ENCODE data around the gene ABHD17B.

Gene ABHD17B

DNA sequence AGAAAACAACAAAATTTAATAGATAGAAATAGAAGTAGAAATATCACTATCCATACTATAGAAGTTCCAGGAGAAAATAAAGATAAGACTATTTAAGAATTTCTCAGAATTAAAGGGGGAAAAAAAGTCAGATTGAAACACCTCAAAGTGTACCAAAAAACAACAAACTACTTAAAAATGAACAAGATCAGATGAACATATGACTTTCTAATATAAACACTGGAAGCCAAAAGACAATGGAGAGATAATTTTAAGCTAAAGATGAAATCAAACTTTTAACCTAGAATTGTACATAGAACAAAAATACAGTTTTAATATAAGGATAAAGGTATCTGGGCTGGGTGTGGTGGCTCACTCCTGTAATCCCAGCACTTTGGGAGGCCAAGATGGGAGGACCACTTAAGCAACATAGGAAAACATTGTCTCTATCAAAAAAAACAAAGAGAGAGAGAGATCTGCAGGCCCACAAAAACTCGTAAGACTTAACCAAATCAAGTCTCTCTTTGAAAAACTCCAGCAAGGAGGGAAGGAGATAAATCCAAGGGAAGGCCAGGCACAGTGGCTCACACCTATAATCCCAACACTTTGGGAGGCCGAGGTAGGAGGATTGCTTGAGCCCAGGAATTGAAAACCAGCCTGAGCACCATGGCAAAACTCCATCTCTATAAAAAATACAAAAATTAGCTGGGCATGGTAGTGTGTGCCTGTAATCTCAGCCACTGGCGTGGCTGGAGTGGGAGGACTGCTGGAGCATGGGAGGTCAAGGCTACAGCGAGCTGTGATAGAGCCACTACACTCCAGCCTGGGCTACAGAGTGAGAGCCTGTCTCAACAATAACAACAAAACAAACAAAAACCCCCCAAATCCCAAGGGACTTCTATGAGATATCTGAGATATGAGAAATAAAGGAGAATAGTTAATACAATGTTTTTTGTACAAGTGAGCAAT is 32.4 kb downstream of the ABHD17B start:
- DNase-seq (ENCODE audit: low read depth) = no peak
- no peak overlapping the region for H3K4me3 ChIP-seq (ENCODE audit: low read depth, low read length)
- no peak for TF ChIP-seq CTCF (conservative IDR thresholded peaks at IDR 0.05; ENCODE audit: low read depth, low read length)

DNA sequence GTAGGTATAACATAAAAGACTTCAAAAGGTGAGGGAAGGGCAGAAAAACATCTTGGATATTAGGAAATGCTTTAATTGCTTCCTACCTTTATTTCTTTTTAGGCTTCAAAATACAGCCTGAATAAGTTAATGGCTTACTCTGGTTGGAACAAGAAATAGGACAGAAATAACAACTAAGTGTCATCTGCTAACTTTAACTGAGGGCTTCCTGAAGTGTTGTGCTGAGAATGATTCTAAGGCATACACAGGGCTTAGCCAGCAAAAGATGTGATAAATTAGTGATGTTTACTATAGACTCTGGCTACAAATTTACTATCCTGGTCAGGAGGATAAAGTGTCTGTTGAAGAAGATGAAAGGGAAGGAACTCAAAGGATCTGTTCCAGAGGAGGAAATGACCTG is 34.2 kb downstream of the ABHD17B start:
- no peak overlapping the region for H3K4me3 ChIP-seq (ENCODE audit: low read depth, low read length)
- DNase-seq (ENCODE audit: low read depth) = no peak
- no peak for TF ChIP-seq CTCF (conservative IDR thresholded peaks at IDR 0.05; ENCODE audit: low read depth, low read length)

GRCh38 chr9:71876106-71876505 is 34.9 kb downstream of the ABHD17B start:
- no peak for TF ChIP-seq CTCF (conservative IDR thresholded peaks at IDR 0.05; ENCODE audit: low read depth, low read length)

DNA sequence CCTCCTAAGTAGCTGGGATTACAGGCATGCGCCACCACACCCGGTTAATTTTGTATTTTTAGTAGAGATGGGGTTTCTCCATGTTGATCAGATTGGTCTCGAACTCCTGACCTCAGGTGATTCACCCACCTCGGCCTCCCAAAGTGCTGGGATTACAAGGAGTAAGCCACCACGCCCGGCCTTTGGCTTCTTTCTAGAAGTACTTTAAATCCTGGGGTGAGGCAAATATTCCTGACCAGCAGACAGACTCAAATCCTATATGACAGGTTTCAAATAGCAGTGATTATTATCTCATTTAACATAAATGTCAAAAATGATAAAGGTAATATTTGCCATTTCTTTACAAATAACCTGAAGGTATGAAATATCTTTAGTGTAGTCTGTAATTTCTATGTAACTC is 35.6 kb downstream of the ABHD17B start:
- no peak for TF ChIP-seq CTCF (conservative IDR thresholded peaks at IDR 0.05; ENCODE audit: low read depth, low read length)
- DNase-seq (ENCODE audit: low read depth) = no peak
- H3K4me3 ChIP-seq (ENCODE audit: low read depth, low read length) = no peak overlapping the region

More at GRCh38 chr9:71876106-71876505, 34.9 kb downstream of the ABHD17B start:
- no peak overlapping the region for H3K4me3 ChIP-seq (ENCODE audit: low read depth, low read length)
- DNase-seq (ENCODE audit: low read depth) = no peak

DNA sequence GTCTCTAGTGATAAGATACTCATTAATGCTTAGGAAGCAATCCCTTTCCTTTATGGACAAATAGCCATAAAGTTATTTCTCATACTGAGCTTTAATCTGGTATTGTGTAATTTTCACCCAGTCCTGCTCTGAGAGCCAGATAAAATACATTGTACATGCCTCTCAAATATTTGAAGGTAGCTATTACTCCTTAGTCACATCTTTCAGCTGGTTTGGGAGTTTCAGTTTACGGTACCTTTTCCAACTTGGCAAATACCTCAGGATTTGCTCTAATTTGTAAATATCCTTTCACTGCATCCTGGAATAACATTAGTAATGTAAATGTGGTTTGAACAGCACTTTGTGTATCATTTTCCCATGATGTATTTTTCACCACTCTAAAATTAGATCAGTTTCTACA is 47.4 kb downstream of the ABHD17B start:
- no peak overlapping the region for H3K4me3 ChIP-seq (ENCODE audit: low read depth, low read length)
- no peak for TF ChIP-seq CTCF (conservative IDR thresholded peaks at IDR 0.05; ENCODE audit: low read depth, low read length)
- peak; percentile 43 for DNase-seq (ENCODE audit: low read depth)

GRCh38 chr9:71861618-71862017 is 49.4 kb downstream of the ABHD17B start:
- no peak for DNase-seq (ENCODE audit: low read depth)
- no peak overlapping the region for H3K4me3 ChIP-seq (ENCODE audit: low read depth, low read length)
- TF ChIP-seq CTCF (conservative IDR thresholded peaks at IDR 0.05; ENCODE audit: low read depth, low read length) = no peak

DNA sequence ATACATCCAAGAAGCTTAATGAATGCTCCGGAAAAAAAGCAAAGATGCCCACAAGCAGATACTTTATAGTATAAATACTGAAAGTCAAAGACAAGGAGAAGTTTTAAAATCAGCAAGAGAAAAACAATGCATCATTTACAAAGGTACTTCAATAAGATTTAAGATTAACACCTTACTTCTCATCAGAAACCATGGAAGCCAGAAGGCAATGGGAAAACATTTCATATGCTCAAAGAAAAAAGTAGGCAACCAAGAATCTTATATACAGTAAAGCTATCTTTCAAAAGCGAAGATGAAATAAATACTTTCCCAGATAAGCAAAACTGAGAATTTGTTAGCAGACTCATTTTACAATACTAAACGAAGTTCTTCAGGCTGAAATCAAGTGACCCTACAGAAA is 51.1 kb downstream of the ABHD17B start:
- peak; percentile 4 for DNase-seq (ENCODE audit: low read depth)
- TF ChIP-seq CTCF (conservative IDR thresholded peaks at IDR 0.05; ENCODE audit: low read depth, low read length) = no peak
- H3K4me3 ChIP-seq (ENCODE audit: low read depth, low read length) = no peak overlapping the region

All from choroid plexus epithelial cell (primary cell).